Pancreas (tissue), 10 donors: ENCODE data around the gene MAP3K5. TPM values are rescaled to one million over a fixed set of nuclear protein-coding genes. Genes with fewer than 3 reads are reported as not detected.

Experiments used
- ATAC-seq, 4 donors: fragments of 200-7000 bp; cut with Tn5 transposase; one replicate each; pipeline versions ENCODE4 v1.8.0 to v1.9.1; 2020; ENCODE audit warnings: mild to moderate bottlenecking in 4 of 4, moderate library complexity in 4 of 4
- DNase-seq, 6 donors: peaks; one replicate each; pipeline ENCODE4 v3.0.0-alpha.2; 2020
- FAIRE-seq: peaks from 2 replicates; lab custom pipeline; 2012; peaks lifted over from hg19 to GRCh38; lab: Jason Lieb, UNC
- H3K27ac ChIP-seq, 4 donors: fragments of 200-600 bp; sonication (generic); 1 replicate in 3 of 4; 2 replicates in 1 of 4; pipeline versions ENCODE4 v1.5.0 to v1.8.0; 2020
- H3K27me3 ChIP-seq, 4 donors: fragments of 200-600 bp; one replicate each; pipeline ENCODE4 v1.8.0; 2021
- H3K36me3 ChIP-seq, 3 donors: fragments of 200-600 bp; sonication (generic) in 1 of 3; one replicate each; pipeline versions ENCODE4 v1.5.0 to v1.8.0; 2020 to 2021
- H3K4me1 ChIP-seq, 3 donors: fragments of 200-600 bp; one replicate each; pipeline ENCODE4 v1.8.0; 2021
- H3K4me3 ChIP-seq, 4 donors: fragments of 200-600 bp; sonication (generic) in 2 of 4; one replicate each; pipeline versions ENCODE4 v1.5.0 to v1.8.0; 2020 to 2021
- H3K9me3 ChIP-seq, 4 donors: fragments of 200-600 bp; one replicate each; pipeline ENCODE4 v1.8.0; 2021
- CTCF ChIP-seq, 4 donors: fragments of 200-600 bp; sonication (generic) in 3 of 4; IDR thresholded peaks; one replicate each; pipeline versions ENCODE4 v1.5.0 to v1.8.0; 2021; ENCODE audit warnings: antibody characterized with exemption in 4 of 4
- WGBS, 2 donors: extraction: QIAGEN DNeasy Blood & Tissue Kit; methylation state at CpG; one replicate each; pipeline ENCODE4 v1.1.7; 2013; 5-methylcytosine and 5-hydroxymethylcytosine counted together
- intact Hi-C, 3 donors: fragments of 100-400 bp; cut with DNase I; formaldehyde crosslinking; loops; one replicate each; pipeline versions ENCODE4 v1.11.1 to v1.14.2; 2022
- polyA plus RNA-seq, 2 donors: library from polyadenylated mRNA; stranded (reverse); fragments of 200-250 nt; gene quantifications; one replicate each; pipeline ENCODE4 v1.2.3, GENCODE V29; 2013
- total RNA-seq, 6 donors: library from RNA; stranded (reverse); fragmentation: NEBNext Ultra II Directional in 4 of 6; extraction: Animal tissue kit (Norgen Biotek cat#: 25700) in 4 of 6; gene quantifications; one replicate each; pipeline versions ENCODE4 v1.2.1 to v1.2.4, GENCODE V29; 2021 to 2023
- donor health status: healthy with polysubstance abuse.
- donor health status: DM: no; HTN: no; CAD: no; lungs with moderate emphysema.
- donor health status: DM: no; HTN: no; CAD: no.
- donor health status: control.
- donor health status: control.
- donor health status: Bipolar disorder and iron deficiency.
- donor health status: DM: yes; HTN: yes; CAD: no.
- donor health status: DM: no; HTN: no; CAD: no.
- donor health status: DM: no; HTN: no; CAD: no.
- donor health status: DM: yes; HTN: yes; CAD: no.

MAP3K5 gene
- total and polyA plus RNA-seq, 8 donors: 6.7 to 28.6 (median 19.4) TPM

GRCh38 chr6:136538836-136539235 is 253.4 kb downstream of the MAP3K5 start:
- no peaks in the 10 kb centered on the region for H3K27me3 ChIP-seq
- no peaks in the 10 kb centered on the region for H3K9me3 ChIP-seq
- 86% methylated on average over 4 of the region's 4 CpGs for WGBS, 2 donors
- intact Hi-C loops: no loop called here
- peaks cover 0 to 5% (median 0%) of the 10 kb centered on the region in 3 donors for H3K4me1 ChIP-seq
- TF ChIP-seq CTCF (IDR thresholded peaks at IDR 0.05): no peak
- no peaks in the 10 kb centered on the region for H3K36me3 ChIP-seq
- ATAC-seq (no peak), DNase-seq (no peak), FAIRE-seq (no peak)
- no peak overlapping the region for H3K27ac ChIP-seq
- no peak overlapping the region for H3K4me3 ChIP-seq

- 93 to 96% methylated on average over 8 of the region's 8 CpGs for WGBS, 2 donors
- no peaks in the 10 kb centered on the region for H3K27me3 ChIP-seq
- no peak for TF ChIP-seq CTCF (IDR thresholded peaks at IDR 0.05)
- H3K4me3 ChIP-seq: no peak overlapping the region
- no peaks in the 10 kb centered on the region for H3K9me3 ChIP-seq
- intact Hi-C loops: no loop called here
- DNase-seq (no peak), FAIRE-seq (no peak), ATAC-seq (no peak)
- H3K4me1 ChIP-seq: peaks cover 0 to 5% (median 0%) of the 10 kb centered on the region in 3 donors
- H3K36me3 ChIP-seq: no peaks in the 10 kb centered on the region
- H3K27ac ChIP-seq: no peak overlapping the region
These were observed 256.2 kb downstream of the MAP3K5 start for GRCh38 chr6:136535880-136536650.

- FAIRE-seq (no peak), DNase-seq (no peak), ATAC-seq (no peak)
- Histone ChIP-seq H3K9me3 (no peaks in the 10 kb centered on the region), H3K4me3 (no peak overlapping the region), H3K27ac (no peak overlapping the region), H3K36me3 (no peaks in the 10 kb centered on the region), H3K27me3 (no peaks in the 10 kb centered on the region), H3K4me1 (peaks cover 0 to 5% (median 0%) of the 10 kb centered on the region in 3 donors)
- intact Hi-C loops: no loop called here
- 79 to 80% methylated on average over 5 of the region's 5 CpGs for WGBS, 2 donors
- TF ChIP-seq CTCF (IDR thresholded peaks at IDR 0.05): no peak
These were observed 257.1 kb downstream of the MAP3K5 start for GRCh38 chr6:136535017-136535765.

- ATAC-seq (no peak), FAIRE-seq (no peak), DNase-seq (no peak)
- no peak overlapping the region for H3K27ac ChIP-seq
- no peak overlapping the region for H3K4me3 ChIP-seq
- H3K9me3 ChIP-seq: no peaks in the 10 kb centered on the region
- WGBS, 2 donors: 62 to 65% methylated on average over 3 of the region's 3 CpGs
- no peaks in the 10 kb centered on the region for H3K27me3 ChIP-seq
- H3K36me3 ChIP-seq: no peaks in the 10 kb centered on the region
- intact Hi-C loops: no loop called here
- no peak for TF ChIP-seq CTCF (IDR thresholded peaks at IDR 0.05)
- H3K4me1 ChIP-seq: peaks cover 0 to 5% (median 0%) of the 10 kb centered on the region in 3 donors
These were observed 258.0 kb downstream of the MAP3K5 start for GRCh38 chr6:136534268-136534667.
